K562 (cell line): Measurements from ENCODE around the gene DR1. TPM values are rescaled to one million over a fixed set of nuclear protein-coding genes. Genes with fewer than 3 reads are reported as not detected.

Source experiments
- CBX3 ChIP-seq, 2 experiments: IDR thresholded peaks; 1 replicate in 1 of 2; 2 replicates in 1 of 2; pipeline ENCODE4 v1.6.1; 2012; ENCODE audit warnings: inconsistent platforms in 2 of 2, low read length in 2 of 2, borderline replicate concordance in 1 of 2, control low read depth in 1 of 2
- CCAR2 ChIP-seq: fragments of 200-400 bp; formaldehyde crosslinking; IDR thresholded peaks from 2 replicates; pipeline ENCODE4 v1.6.1; 2017; ENCODE audit warnings: mild to moderate bottlenecking, low read depth, low read length
- CREB5 ChIP-seq: fragments of 250-450 bp; sonication (Bioruptor Pico); IDR thresholded peaks from 2 replicates; pipeline ENCODE4 v1.5.0; 2020; ENCODE audit warnings: mild to moderate bottlenecking
- DMBX1 ChIP-seq: fragments of 250-450 bp; sonication (Bioruptor Pico); IDR thresholded peaks from 2 replicates; pipeline ENCODE4 v1.8.0; 2022; ENCODE audit warnings: inconsistent platforms, mild to moderate bottlenecking, moderate library complexity, borderline replicate concordance
- FOXP4 ChIP-seq: sonication (generic); formaldehyde crosslinking; IDR thresholded peaks from 2 replicates; pipeline ENCODE4 v1.8.0; 2022; ENCODE audit warnings: mild to moderate bottlenecking, missing genetic modification reagents, borderline replicate concordance
- GABPB2 ChIP-seq: fragments of 250-450 bp; sonication (Bioruptor Pico); conservative IDR thresholded peaks from 2 replicates; pipeline ENCODE4 v1.5.1; 2021; ENCODE audit warnings: mild to moderate bottlenecking
- KDM5B ChIP-seq: fragments of 200-600 bp; sonication (generic); IDR thresholded peaks from 2 replicates; pipeline ENCODE4 v1.6.1; 2012; ENCODE audit warnings: low read depth, mild to moderate bottlenecking, moderate library complexity, low read length, control low read depth, inconsistent platforms; ENCODE audit not compliant: insufficient replicate concordance
- RAD51 ChIP-seq: fragments of 450-650 bp; IDR thresholded peaks from 2 replicates; pipeline ENCODE4 v1.7.1; 2016; ENCODE audit warnings: low read depth, mild to moderate bottlenecking, borderline replicate concordance
- RUNX1 ChIP-seq: sonication (generic); IDR thresholded peaks from 2 replicates; pipeline ENCODE4 v1.6.1; 2016; ENCODE audit warnings: antibody characterized with exemption, low read depth
- SIN3A ChIP-seq, 2 experiments: fragments of 150-350 bp in 1 of 2; IDR thresholded peaks; 2 replicates each; pipeline ENCODE4 v1.6.1; 2011 to 2016; ENCODE audit warnings: borderline replicate concordance in 2 of 2, low read depth in 2 of 2, low read length in 2 of 2, mild to moderate bottlenecking in 2 of 2, moderate library complexity in 2 of 2; ENCODE audit not compliant: control insufficient read depth in 1 of 2
- ZNF239 ChIP-seq: fragments of 250-450 bp; sonication (Bioruptor Pico); IDR thresholded peaks from 2 replicates; pipeline ENCODE4 v1.4.0; 2020; ENCODE audit warnings: mild to moderate bottlenecking
- ZNF79 ChIP-seq: fragments of 250-450 bp; sonication (Bioruptor Pico); IDR thresholded peaks from 2 replicates; pipeline ENCODE4 v1.4.0; 2020; ENCODE audit warnings: low read depth, mild to moderate bottlenecking, moderate library complexity
- polyA plus RNA-seq, 8 experiments: library from polyadenylated mRNA; depleted of rRNA in 4 of 8; stranded (reverse) in 5 of 8; unstranded in 3 of 8; fragments of >200 nt; fragmentation: Nextera tagmentation in 2 of 8; fragmentation: Illumina TruSeq in 1 of 8; extraction: Ambion mirVana in 2 of 8; extraction: Trizol in 1 of 8; gene quantifications; 2 replicates each; pipeline versions ENCODE4 v1.2.1 to v1.2.3, GENCODE V29; 2011 to 2014; ENCODE audit warnings: inconsistent platforms in 1 of 8, missing spikeins in 1 of 8
- total RNA-seq, 7 experiments: library from RNA; depleted of rRNA in 6 of 7; stranded (reverse); fragments of >200 nt in 6 of 7; fragmentation: Illumina TruSeq in 2 of 7; extraction: Trizol in 2 of 7; gene quantifications; 2 replicates each; pipeline versions ENCODE4 v1.2.1 to v1.2.3, GENCODE V29; 2011 to 2021; ENCODE audit warnings: low replicate concordance in 1 of 7
- TF ChIP-seq, protein P1 (sequence below), 2 experiments: fragments of 450-650 bp; IDR thresholded peaks; 2 replicates each; pipeline ENCODE4 v1.6.1; 2016; ENCODE audit warnings: mild to moderate bottlenecking in 2 of 2, borderline replicate concordance in 1 of 2, low read depth in 1 of 2, moderate library complexity in 1 of 2

DR1 gene
- total and polyA plus RNA-seq, 9 of the 15 experiments (the other 6 are each of a cell fraction or from before 2014, with no cell fraction given), result 8.1 to 78.8 (median 46.3) TPM

- TF ChIP-seq, protein P1, sequence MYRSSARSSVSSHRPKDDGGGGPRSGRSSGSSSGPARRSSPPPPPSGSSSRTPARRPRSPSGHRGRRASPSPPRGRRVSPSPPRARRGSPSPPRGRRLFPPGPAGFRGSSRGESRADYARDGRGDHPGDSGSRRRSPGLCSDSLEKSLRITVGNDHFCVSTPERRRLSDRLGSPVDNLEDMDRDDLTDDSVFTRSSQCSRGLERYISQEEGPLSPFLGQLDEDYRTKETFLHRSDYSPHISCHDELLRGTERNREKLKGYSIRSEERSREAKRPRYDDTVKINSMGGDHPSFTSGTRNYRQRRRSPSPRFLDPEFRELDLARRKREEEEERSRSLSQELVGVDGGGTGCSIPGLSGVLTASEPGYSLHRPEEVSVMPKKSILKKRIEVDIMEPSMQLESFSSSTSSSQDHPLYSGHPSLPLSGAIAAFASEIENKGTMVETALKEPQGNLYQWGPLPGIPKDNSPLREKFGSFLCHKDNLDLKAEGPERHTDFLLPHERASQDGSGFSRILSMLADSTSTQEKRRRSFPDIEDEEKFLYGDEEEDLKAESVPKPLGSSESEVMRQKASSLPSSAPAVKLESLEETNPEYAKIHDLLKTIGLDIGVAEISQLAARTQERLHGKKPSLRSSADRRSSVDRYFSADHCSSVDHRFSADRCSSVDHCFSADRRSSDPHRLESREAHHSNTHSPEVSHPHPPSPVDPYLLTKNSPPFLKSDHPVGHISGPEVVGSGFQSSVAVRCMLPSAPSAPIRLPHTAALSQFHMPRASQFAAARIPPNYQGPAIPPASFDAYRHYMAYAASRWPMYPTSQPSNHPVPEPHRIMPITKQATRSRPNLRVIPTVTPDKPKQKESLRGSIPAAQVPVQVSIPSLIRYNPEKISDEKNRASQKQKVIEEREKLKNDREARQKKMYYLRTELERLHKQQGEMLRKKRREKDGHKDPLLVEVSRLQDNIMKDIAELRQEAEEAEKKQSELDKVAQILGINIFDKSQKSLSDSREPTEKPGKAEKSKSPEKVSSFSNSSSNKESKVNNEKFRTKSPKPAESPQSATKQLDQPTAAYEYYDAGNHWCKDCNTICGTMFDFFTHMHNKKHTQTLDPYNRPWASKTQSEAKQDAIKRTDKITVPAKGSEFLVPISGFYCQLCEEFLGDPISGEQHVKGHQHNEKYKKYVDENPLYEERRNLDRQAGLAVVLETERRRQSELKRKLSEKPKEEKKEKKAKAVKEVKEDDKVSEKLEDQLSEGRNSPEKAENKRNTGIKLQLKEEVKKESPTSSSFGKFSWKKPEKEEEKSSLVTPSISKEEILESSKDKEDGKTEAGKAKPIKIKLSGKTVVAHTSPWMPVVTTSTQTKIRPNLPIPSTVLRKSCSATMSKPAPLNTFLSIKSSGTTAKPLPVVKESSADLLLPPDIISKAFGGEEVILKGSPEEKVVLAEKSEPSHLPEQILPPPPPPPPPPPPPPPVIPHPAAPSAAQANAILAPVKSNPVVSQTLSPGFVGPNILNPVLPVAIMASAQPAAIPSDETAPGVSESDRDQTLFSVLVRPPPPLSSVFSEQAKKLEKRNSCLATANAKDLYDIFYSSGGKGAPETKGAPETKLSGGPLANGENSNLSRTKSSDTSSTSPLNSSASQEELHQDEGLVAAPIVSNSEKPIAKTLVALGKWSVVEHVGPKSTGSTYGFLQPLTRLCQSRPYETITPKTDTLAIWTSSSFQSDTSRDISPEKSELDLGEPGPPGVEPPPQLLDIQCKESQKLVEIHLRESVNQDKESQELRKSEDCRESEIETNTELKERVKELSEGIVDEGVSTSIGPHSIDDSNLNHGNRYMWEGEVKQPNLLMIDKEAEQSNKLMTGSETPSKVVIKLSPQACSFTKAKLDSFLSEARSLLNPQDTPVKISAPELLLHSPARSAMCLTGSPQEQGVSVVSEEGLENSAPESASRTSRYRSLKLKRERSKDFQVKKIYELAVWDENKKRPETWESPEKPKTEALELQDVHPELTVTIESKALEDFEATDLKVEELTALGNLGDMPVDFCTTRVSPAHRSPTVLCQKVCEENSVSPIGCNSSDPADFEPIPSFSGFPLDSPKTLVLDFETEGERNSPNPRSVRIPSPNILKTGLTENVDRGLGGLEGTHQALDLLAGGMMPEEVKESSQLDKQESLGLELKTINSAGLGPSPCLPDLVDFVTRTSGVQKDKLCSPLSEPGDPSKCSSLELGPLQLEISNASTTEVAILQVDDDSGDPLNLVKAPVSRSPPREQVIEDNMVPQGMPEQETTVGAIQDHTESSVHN (IDR thresholded peaks at IDR 0.05; ENCODE audit: borderline replicate concordance in 1 of 2, low read depth in 1 of 2), result no peak
- TF ChIP-seq DMBX1 (CRISPR knock-in tag) (peak; percentile 22; the same call in 1 of the 2 replicates), CCAR2 (no peak), RUNX1 (0 out of 2 replicates have a peak, but pooled peaks have one; percentile 28), CREB5 (CRISPR knock-in tag) (no peak), ZNF79 (CRISPR knock-in tag) (0 out of 2 replicates have a peak, but pooled peaks have one; percentile 7), KDM5B (peak; percentile 89), FOXP4 (CRISPR knock-in tag) (peak; percentile 73; the same call in 1 of the 2 replicates), GABPB2 (CRISPR knock-in tag) (0 out of 2 replicates have a peak, but pooled peaks have one; percentile 55), CBX3 (IDR thresholded peaks at IDR 0.05; ENCODE audit: borderline replicate concordance in 1 of 2, low read length in 2 of 2) (peak in 1 of 2 experiments; percentile 37; a peak in 1 of 3 replicates), ZNF239 (CRISPR knock-in tag) (no peak), RAD51 (no peak), SIN3A (IDR thresholded peaks at IDR 0.05; ENCODE audit: borderline replicate concordance in 2 of 2, control insufficient read depth in 1 of 2, low read depth in 2 of 2, low read length in 2 of 2) (peak; percentile 88 to 89; a peak in 2 of 4 replicates)
Measured at GRCh38 chr1:93345633-93346420, at the start of gene DR1 (continued).
